Pancreas (tissue), 10 donors: ENCODE results near the gene B3GAT1. TPM values are rescaled to one million over a fixed set of nuclear protein-coding genes. Genes with fewer than 3 reads are reported as not detected.

Experiments
- ATAC-seq, 4 donors: fragments of 200-7000 bp; cut with Tn5 transposase; one replicate each; pipeline versions ENCODE4 v1.8.0 to v1.9.1; 2020; ENCODE audit warnings: mild to moderate bottlenecking in 4 of 4, moderate library complexity in 4 of 4
- DNase-seq, 6 donors: peaks; one replicate each; pipeline ENCODE4 v3.0.0-alpha.2; 2020
- FAIRE-seq: peaks from 2 replicates; lab custom pipeline; 2012; peaks lifted over from hg19 to GRCh38; lab: Jason Lieb, UNC
- H3K27ac ChIP-seq, 4 donors: fragments of 200-600 bp; sonication (generic); 1 replicate in 3 of 4; 2 replicates in 1 of 4; pipeline versions ENCODE4 v1.5.0 to v1.8.0; 2020
- H3K27me3 ChIP-seq, 4 donors: fragments of 200-600 bp; one replicate each; pipeline ENCODE4 v1.8.0; 2021
- H3K36me3 ChIP-seq, 3 donors: fragments of 200-600 bp; sonication (generic) in 1 of 3; one replicate each; pipeline versions ENCODE4 v1.5.0 to v1.8.0; 2020 to 2021
- H3K4me1 ChIP-seq, 3 donors: fragments of 200-600 bp; one replicate each; pipeline ENCODE4 v1.8.0; 2021
- H3K4me3 ChIP-seq, 4 donors: fragments of 200-600 bp; sonication (generic) in 2 of 4; one replicate each; pipeline versions ENCODE4 v1.5.0 to v1.8.0; 2020 to 2021
- H3K9me3 ChIP-seq, 4 donors: fragments of 200-600 bp; one replicate each; pipeline ENCODE4 v1.8.0; 2021
- WGBS, 2 donors: extraction: QIAGEN DNeasy Blood & Tissue Kit; methylation state at CpG; one replicate each; pipeline ENCODE4 v1.1.7; 2013; 5-methylcytosine and 5-hydroxymethylcytosine counted together
- intact Hi-C, 3 donors: fragments of 100-400 bp; cut with DNase I; formaldehyde crosslinking; loops; one replicate each; pipeline versions ENCODE4 v1.11.1 to v1.14.2; 2022
- polyA plus RNA-seq, 2 donors: library from polyadenylated mRNA; stranded (reverse); fragments of 200-250 nt; gene quantifications; one replicate each; pipeline ENCODE4 v1.2.3, GENCODE V29; 2013
- total RNA-seq, 6 donors: library from RNA; stranded (reverse); fragmentation: NEBNext Ultra II Directional in 4 of 6; extraction: Animal tissue kit (Norgen Biotek cat#: 25700) in 4 of 6; gene quantifications; one replicate each; pipeline versions ENCODE4 v1.2.1 to v1.2.4, GENCODE V29; 2021 to 2023
- TF ChIP-seq, protein P1 (sequence below), 4 donors: fragments of 200-600 bp; sonication (generic) in 3 of 4; IDR thresholded peaks; one replicate each; pipeline versions ENCODE4 v1.5.0 to v1.8.0; 2021; ENCODE audit warnings: antibody characterized with exemption in 4 of 4
- donor health status: healthy with polysubstance abuse.
- donor health status: DM: no; HTN: no; CAD: no; lungs with moderate emphysema.
- donor health status: DM: no; HTN: no; CAD: no.
- donor health status: control.
- donor health status: control.
- donor health status: Bipolar disorder and iron deficiency.
- donor health status: DM: yes; HTN: yes; CAD: no.
- donor health status: DM: no; HTN: no; CAD: no.
- donor health status: DM: no; HTN: no; CAD: no.
- donor health status: DM: yes; HTN: yes; CAD: no.

B3GAT1 gene
- total and polyA plus RNA-seq, 8 donors, result 0.08 to 1.3 (median 0.20) TPM

DNA sequence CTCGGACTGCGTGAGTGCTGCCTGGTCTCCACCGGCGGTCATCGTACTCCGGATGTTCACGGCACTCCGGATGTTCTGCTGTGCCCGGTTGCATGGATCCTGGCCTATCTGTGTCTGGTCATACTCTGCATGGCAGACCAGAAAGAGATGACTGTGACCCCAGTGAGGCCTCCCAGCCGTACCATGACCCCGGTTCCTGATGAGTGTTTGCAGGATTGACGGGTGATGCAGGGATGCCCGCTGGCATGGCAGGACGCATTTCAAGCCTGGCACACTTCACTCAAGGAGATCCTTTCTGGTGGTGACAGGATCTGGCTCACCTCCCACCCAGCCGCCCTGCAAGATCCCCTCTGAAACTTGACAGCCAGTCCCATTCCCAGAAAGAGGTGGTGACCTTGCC lies 74.0 kb downstream of the B3GAT1 start:
- 91% methylated on average over 15 of the region's 15 CpGs for WGBS, 2 donors
- no peaks in the 10 kb centered on the region for H3K36me3 ChIP-seq
- ATAC-seq (no peak), FAIRE-seq (no peak), DNase-seq (no peak)
- H3K9me3 ChIP-seq, result no peaks in the 10 kb centered on the region
- H3K27me3 ChIP-seq, result no peaks in the 10 kb centered on the region
- H3K27ac ChIP-seq, result no peak overlapping the region
- H3K4me3 ChIP-seq, result no peak overlapping the region
- intact Hi-C loops, result no loop called here
- no peaks in the 10 kb centered on the region for H3K4me1 ChIP-seq
- TF ChIP-seq, protein P1, sequence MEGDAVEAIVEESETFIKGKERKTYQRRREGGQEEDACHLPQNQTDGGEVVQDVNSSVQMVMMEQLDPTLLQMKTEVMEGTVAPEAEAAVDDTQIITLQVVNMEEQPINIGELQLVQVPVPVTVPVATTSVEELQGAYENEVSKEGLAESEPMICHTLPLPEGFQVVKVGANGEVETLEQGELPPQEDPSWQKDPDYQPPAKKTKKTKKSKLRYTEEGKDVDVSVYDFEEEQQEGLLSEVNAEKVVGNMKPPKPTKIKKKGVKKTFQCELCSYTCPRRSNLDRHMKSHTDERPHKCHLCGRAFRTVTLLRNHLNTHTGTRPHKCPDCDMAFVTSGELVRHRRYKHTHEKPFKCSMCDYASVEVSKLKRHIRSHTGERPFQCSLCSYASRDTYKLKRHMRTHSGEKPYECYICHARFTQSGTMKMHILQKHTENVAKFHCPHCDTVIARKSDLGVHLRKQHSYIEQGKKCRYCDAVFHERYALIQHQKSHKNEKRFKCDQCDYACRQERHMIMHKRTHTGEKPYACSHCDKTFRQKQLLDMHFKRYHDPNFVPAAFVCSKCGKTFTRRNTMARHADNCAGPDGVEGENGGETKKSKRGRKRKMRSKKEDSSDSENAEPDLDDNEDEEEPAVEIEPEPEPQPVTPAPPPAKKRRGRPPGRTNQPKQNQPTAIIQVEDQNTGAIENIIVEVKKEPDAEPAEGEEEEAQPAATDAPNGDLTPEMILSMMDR (IDR thresholded peaks at IDR 0.05), result no peak

DNA sequence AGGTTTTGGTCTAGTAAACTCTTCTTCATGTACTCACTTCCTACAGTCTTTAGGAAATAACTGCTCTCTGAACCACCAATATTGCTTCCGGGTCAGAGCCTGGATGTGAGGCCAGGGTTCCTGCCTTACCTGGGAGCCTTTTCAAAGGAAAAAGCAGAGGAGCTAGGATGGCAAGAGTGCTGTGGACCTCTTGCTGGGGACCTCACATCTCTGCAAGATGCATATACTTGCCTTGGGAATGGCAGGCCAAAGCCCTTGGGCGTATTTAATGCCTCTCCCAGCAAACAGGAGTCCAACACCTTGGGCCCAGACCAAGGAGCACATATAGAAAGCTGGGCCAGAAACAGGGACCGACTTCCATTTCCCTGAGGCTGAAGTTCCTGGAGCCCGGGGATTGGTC lies 75.0 kb downstream of the B3GAT1 start:
- DNase-seq (no peak), FAIRE-seq (no peak), ATAC-seq (no peak)
- Histone ChIP-seq H3K4me1 (no peaks in the 10 kb centered on the region), H3K9me3 (no peaks in the 10 kb centered on the region), H3K27ac (no peak overlapping the region), H3K4me3 (no peak overlapping the region), H3K27me3 (no peaks in the 10 kb centered on the region), H3K36me3 (no peaks in the 10 kb centered on the region)
- intact Hi-C loops, result no loop called here
- WGBS, 2 donors, result 85 to 91% methylated on average over 4 of the region's 4 CpGs
- TF ChIP-seq, protein P1 (IDR thresholded peaks at IDR 0.05), result no peak

DNA sequence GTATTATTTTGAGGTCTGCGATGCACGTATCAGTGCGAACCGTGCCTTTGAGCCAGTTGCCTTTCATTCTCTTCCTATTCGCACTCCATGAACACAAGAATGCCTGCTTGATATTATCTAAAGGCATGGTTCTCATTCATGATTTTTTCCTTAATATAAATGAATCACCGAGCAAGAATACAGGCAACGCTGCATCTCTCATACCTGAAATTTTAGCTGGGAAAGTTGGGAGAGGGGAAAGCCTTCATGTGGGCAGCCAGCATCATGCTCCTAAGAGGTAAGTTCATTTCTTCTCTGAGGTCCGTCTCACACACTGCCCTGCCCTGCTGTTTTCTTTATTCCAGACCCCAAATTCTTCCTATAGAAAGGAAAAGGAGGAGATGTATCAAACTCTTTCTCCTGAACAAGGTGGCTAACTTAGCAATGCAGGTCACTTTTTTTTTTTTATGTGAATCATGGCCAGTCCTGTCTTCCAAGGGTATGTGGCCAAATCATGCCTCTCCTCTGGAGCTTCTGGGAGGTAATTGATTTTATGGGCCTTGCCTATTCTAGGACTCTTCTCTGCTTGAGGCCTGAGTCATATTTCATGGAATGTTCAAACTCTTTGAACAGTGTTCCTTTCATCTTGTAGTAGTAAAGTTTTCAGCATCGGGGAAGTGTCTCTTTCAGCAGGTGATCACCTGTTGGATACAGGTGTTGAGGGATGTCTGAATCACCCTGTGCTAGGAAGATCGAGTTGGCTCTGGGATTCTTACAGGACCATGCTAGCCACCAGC lies 77.1 kb downstream of the B3GAT1 start:
- H3K4me1 ChIP-seq, result no peaks in the 10 kb centered on the region
- DNase-seq (no peak), FAIRE-seq (no peak), ATAC-seq (no peak)
- WGBS, 2 donors, result 86 to 94% methylated on average over 10 of the region's 10 CpGs
- H3K36me3 ChIP-seq, result no peaks in the 10 kb centered on the region
- no peak overlapping the region for H3K4me3 ChIP-seq
- no peak overlapping the region for H3K27ac ChIP-seq
- H3K27me3 ChIP-seq, result no peaks in the 10 kb centered on the region
- intact Hi-C loops, result no loop called here
- H3K9me3 ChIP-seq, result no peaks in the 10 kb centered on the region
- TF ChIP-seq, protein P1 (IDR thresholded peaks at IDR 0.05), result no peak

DNA sequence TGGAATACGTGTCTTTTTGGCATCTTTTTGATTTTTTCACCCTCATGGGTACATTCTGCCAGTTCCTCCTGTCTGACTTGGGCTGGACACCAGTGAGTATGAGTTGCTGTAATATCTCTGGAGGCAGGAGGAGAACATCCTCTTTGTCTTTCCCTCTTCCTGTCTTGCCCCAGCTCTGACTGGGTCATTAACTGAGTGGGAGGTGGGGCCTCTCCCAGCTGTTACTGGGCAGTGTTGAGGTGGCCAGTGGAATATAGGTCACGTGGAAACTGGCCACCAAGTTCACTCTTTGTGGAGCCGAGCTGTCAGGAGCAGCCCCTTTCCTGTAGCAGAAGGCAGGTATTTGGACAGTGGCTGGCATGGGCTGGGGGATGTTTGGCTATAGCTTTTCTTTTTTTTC lies 78.1 kb downstream of the B3GAT1 start:
- TF ChIP-seq, protein P1 (IDR thresholded peaks at IDR 0.05), result no peak
- Histone ChIP-seq H3K36me3 (no peaks in the 10 kb centered on the region), H3K27me3 (no peaks in the 10 kb centered on the region), H3K4me1 (no peaks in the 10 kb centered on the region), H3K4me3 (no peak overlapping the region), H3K27ac (no peak overlapping the region), H3K9me3 (no peaks in the 10 kb centered on the region)
- no peak for ATAC-seq
- DNase-seq, result no peak
- intact Hi-C loops, result no loop called here
- no peak for FAIRE-seq
- 83 to 85% methylated on average over 3 of the region's 3 CpGs for WGBS, 2 donors

DNA sequence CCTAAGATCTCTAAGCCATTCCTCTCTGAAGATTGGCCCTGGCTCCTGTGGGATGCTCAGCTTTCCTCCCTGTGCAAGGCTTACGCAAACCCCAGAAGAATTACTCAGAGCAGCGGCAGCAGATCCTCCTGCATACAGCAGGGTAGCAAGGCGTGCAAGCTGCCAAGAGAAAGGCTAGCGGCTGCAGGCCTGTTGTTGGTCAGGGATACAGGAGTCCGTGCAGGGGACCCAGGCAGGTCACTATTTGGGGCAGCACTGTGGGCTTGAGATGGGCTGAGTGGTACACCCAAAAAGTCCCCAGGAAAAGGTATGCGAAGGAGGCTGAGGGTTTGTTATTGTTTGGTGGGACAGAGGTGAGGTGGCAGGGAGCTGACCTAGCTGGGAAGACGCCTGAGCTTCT lies 78.7 kb downstream of the B3GAT1 start:
- H3K27me3 ChIP-seq, result no peaks in the 10 kb centered on the region
- WGBS, 2 donors, result 86 to 88% methylated on average over 7 of the region's 7 CpGs
- TF ChIP-seq, protein P1 (IDR thresholded peaks at IDR 0.05), result no peak

More for the DNA sequence above, 78.7 kb downstream of the B3GAT1 start:
- no peak for FAIRE-seq
- no peaks in the 10 kb centered on the region for H3K36me3 ChIP-seq
- DNase-seq, result no peak
- intact Hi-C loops, result no loop called here
- H3K27ac ChIP-seq, result no peak overlapping the region
- H3K4me1 ChIP-seq, result no peaks in the 10 kb centered on the region
- no peak overlapping the region for H3K4me3 ChIP-seq
- ATAC-seq, result no peak
- H3K9me3 ChIP-seq, result no peaks in the 10 kb centered on the region
